ENCODE results near the gene PLAC8.
"Not testable (repeated sequence)": the region's sequence is repeated elsewhere in the genome, so short reads cannot be mapped to it uniquely, and the experiment has no call there.

Gene PLAC8

DNA sequence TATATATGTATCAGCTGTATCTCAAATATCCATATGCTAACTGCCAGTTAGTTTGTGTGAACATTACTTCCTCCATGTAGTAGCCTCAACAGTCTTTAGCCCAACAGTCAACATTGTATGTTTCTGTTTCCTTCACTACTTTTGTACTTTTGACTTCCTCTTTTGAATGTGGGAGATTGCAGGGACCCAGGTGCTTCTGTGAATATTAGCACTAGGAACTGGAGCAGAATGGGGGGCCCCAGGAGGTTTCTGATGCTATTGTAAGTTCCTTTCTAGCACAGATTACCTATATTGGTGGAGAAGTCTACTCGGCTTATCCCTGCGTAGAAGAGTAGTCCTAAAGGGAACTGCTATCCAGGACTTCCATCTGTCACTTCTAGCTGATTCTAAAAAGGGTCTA lies 2.3 kb downstream of the PLAC8 start:
- DNase-seq (ENCODE audit: low spot score): no peak

DNA sequence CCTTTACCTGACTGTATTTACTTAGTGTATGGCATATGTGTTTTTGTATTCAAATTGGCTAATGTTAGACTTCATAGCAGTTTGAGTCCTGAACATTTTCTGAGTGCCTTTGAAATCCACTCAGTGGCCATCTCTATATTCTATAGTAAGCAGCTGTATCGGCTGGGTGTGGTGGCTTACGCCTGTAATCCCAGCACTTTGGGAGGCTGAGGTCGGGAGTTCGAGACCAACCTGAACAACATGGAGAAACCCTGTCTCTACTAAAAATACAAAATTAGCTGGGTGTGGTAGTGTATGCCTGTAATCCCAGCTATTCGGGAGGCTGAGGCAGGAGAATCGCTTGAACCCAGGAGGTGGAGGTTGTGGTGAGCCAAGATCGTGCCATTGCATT lies 2.8 kb downstream of the PLAC8 start:
- not testable (repeated sequence) for DNase-seq (ENCODE audit: low spot score)

DNA sequence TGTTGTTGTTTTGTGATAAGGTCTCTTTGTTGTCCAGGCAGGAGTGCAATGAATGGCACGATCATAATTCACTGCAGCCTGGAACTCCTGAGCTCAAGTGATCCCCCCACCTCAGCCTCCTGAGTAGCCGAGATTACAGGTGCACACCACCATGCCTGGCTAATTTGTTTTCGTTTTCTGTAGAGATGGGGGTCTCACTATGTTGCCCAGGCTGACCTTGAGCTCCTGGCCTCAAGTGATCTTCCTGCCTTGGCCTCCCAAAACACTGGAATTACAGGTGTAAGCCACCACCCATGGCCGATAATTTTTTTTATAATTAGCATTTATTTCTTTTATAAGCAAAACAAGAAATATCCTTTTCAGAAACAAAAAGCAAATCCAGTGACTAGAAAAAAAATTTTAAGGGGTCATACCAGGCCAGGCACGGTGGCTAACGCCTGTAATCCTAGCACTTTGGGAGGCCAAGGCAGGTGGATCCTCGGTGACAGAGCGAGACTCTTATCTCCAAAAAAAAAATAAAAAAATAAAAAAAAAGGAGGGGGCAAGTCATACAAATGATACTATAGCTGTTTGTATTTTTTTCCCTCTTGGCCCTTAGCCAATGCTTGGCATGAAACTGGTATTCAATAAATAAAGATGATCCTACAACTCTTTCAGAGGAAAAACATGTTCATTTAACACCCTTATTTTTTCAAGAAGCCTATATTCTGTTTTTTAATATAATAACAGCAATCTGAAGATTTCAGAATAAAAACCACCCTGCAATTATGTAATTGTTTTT lies 3.4 kb downstream of the PLAC8 start:
- no peak for DNase-seq (ENCODE audit: low spot score)

DNA sequence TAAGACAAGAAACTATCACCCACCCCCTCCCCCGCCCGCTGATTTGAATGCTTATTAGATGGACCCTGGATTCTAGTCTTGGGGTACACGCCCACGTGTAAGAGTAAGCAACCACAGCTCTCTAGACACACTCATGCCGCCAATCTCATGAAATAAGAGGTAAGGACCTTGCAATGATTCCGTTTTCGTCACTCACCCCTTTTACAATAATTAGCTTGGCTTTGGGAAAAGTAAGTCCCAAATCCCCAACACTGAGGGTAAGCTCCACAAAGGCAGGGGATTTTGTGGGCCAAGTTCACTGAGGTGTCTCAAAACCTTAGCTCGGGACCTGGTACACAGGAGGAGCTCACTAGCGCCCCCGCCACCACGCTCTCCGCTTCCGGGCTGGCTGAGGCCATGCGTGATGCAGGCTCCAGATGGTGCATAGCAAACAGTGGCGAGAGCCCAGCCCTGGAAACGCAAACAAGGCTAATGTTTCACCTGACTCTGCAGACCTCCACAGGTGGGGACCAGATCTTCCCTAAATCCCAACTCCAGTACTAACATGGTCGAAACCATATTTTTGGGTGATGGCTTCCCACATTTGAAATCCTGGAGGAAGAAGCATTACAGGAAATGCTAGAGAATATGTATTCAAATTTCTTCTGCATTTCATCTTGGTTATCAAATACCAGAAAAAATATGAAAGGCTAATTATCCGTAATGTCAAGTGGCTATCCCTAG lies 4.1 kb downstream of the PLAC8 start:
- DNase-seq (ENCODE audit: low spot score): peak; percentile 86

DNA sequence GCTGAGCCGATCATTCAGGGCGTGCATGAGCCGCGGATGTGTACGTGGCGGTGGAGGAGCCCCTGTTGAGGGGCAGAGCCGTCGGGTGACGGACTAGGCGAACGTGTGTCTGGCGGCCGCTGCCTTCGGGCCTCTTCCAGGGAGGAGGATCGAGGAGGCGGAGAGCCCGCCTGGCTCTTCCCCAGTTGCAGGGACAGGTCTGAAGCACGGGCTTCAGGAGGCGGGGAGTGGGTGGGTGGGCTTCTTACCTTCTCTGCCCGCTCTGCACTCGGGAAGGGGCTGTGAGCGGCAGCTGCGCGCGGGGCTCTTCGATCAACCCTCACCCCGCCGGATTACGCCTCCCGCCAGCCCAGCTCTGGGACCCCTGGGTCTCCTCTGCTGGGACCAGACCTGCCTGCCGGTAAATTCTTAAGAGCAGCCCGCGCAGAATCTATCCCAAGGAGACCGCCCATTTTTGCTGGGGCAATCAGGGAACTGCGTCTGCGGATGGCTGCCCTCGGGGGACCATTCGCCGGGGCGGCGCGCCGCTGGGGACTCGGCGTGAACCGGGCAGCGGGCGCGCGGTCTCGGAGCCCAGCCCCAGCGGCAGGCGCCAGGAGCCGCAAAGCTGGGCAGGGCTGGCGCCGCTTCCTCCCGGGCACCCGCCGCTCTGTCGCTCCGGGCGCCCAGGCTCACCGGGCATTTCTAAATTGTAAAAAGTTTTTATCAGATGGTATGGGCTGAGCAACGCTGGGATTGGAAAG lies 4.9 kb downstream of the PLAC8 start:
- DNase-seq (ENCODE audit: low spot score): peak; percentile 76

DNA sequence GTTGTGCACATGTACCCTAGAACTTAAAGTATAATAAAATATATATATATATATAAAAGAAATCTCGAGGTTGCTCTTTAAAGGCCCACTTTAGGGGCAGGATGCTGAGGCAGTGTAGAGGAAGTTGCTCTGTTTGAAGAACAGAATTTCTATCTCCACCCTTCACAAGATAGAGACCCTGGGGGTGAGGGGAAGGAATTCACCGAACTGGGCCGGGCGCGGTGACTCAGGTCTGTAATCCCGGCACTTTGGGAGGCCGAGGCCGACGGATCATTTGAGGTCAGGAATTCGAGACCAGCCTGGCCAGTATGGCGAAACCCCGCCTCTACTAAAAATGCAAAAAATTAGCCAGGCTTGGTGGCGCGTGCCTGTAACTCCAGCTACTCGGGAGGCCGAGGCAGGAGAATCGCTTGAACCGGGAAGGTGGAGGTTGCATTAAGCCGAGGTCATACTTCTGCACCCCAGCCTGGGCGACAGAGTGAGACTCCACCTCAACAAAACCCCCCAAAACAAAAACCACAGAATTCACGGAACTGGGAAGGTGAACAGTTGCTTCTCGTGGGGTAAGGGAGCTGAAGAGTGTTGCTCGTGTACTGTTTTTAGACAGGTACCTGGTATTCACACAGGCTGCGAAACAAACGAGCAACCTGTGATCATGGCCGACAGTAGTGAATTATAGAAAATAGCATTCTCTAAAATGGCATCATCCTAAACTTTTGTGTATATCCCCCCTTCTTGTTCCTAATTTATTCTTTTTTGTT lies 6.2 kb downstream of the PLAC8 start:
- DNase-seq (ENCODE audit: low spot score): no peak

DNA sequence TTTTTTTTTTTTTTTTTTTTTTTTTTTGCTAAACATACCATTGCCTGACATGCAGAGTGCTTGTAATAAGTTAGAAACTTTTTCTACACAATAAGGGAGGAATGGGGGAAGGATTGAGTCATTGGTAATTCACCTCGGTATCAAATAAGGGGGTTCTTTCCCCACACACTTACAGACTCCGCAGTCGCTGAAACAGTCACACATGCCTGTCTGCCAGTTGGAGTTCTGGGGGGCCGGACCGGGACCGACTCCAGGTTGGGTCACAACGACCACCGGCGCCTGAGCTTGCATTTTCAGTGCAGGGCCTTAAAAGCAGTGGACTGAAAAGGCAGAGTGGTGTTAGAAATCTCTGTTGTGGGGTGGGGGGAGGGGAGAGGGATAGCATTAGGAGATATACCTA lies 6.9 kb downstream of the PLAC8 start:
- no peak for DNase-seq (ENCODE audit: low spot score)

DNA sequence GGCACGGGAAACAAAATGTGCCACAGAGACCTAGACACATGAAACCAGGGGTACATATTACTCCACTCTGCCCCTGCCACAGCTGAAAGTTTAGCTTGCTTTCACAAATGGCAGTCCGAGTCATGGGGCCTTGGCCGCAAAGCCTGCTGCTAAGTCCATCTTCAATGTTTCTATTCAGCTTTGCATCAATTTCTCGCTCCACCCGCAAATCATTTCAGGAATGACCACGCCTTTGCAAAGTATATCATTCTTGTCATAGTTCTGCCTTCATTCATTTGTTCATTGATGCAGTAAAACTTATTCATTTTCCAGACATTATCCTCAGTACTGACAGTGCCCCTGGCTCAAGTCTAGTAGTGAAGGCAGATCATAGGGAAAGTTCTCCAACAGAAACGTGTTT lies 9.5 kb downstream of the PLAC8 start:
- no peak for DNase-seq (ENCODE audit: low spot score)

DNA sequence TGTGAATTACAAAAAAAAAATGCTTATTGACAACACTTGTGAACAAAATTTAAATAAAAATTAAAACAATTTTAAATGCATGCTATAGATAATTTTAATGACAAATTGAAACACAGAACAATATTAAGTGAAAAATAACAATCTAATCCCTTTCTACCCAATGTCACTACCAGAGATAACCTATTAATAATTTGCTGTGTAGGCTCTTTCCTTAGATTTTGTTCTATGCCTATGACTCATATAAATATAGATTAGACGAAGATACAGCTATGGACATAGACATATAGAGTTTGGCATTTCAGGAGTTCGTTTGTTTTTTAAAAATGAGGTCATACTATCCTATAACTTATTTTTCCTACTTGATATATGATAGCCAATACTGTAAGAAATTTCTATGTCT lies 18.1 kb downstream of the PLAC8 start:
- DNase-seq (ENCODE audit: low spot score): no peak

DNA sequence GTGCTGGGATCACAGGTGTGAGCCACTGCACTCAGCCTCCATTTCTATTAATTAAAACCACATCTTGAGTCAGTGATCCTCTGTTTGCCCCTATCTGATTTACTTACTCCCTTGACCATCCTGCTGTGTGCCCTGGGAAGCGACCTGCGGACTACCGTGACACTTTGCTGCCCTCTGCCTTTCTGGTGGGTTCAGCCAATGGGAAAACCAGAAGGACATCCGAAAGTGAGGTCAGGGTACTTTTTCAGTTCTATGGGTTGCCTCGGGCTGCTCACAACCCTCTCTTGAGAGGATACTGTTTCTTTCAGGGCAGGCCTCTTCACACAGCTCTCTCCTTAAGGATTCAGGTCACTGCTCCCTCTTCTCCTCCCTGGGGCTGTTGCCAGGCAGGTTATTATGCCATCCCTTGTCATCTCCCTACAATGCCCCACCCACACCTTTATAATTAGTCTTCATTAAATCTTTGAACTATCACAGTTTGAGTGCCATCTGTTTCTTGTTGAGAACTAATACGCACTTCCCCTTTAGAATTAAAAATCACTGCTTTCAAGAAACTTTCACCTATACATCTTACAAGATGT lies 21.4 kb downstream of the PLAC8 start:
- no peak for DNase-seq (ENCODE audit: low spot score)

DNA sequence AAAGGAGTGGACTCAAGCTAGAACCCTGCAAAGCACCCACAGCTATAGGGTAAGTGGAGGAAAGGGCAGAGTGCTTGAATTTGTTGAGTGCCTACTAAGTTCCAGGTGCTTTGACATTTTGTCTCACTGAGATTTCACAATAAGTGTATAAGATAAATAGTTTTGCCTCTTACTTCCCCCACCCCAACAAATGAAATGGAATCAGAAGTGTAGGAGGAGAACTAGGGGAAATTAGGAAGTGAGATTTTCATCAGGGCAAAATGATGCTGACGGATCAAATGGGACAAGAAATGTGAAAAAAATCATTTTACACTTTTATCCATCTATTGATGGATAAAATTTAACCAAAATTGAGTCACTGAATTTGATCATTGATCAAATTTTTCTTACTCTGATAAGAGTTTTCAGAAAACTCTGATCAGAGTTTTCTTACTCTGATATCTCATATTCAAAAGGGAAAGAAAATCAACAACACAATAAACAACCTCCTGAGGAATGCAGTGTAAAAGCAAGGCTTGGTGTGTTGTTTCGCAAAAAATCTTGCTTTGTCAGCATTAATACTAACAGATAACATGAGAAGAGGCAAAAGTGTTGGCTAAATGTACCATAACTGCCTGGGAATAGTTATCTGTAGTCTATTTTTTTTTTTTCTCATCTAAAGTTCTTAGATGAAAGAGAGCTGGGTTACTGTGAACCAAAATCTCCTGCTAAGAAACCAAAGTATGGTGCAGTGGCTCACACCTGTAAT lies 24.9 kb downstream of the PLAC8 start:
- no peak for DNase-seq (ENCODE audit: low spot score)

DNA sequence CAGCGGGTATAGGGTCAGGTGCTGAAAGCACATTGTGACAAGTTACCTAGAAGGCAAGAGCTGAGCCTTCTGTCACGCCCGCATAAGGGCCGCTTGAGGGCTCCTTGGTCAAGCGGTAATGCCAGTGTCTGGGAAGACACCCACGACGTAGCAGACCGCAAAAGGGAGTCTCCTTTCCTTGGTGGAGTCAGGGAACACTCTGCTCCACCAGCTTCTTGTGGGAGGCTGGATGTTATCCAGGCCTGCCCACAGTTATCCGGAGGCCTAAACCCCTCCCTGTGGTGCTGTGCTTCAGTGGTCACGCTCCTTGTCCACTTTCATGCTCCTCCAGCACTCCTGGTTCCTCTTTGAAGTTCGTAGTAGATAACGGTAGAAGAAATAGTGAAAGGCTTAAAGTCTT lies 29.6 kb downstream of the PLAC8 start:
- not testable (repeated sequence) for DNase-seq (ENCODE audit: low spot score)

DNA sequence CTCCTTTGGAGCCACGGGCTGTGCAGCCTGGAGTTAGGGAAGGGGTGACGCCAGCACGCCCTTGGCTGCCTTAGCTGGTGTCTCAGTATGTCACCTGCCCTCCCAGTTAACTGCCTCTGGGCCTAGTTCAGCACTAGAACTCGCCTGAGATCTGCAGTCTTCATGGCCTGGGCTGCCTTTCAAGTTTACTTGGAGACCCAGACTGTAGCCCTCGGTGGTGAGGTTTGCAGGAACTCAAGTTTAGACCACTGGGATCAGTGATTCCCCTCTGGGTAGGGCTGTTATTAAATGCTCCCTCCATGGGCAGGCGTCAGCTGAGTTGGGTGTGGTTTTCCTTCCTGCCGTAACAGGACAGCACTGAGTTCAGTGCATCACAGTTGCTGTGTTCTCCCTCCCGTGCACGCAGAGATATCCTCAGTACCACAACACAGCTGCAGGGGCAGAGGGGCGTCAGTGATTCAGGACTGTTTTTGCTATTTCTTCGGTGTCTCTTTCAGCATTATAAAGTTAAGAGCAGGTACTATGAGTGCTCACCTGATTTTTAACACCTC lies 30.5 kb downstream of the PLAC8 start:
- DNase-seq (ENCODE audit: low spot score): no peak

DNA sequence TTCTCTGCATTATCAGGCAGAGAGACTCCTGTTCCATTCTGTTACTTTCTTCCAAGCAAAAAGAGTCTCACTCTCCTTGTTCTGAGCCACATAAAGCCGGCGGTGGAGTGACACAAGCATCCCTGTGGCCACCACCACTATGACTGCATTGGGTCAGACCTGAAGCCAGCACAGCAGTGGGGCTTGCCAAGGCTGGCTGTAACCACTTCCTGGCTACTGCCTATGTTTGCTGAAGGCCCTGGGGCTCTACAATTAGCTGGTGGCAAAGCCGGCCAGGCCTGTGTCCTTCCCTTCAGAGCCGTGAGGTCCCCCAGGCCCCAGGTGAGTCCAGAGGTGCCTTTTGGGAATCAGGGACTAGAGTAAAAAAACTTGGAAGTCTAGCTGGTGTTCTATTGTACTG lies 31.8 kb downstream of the PLAC8 start:
- no peak for DNase-seq (ENCODE audit: low spot score)

DNA sequence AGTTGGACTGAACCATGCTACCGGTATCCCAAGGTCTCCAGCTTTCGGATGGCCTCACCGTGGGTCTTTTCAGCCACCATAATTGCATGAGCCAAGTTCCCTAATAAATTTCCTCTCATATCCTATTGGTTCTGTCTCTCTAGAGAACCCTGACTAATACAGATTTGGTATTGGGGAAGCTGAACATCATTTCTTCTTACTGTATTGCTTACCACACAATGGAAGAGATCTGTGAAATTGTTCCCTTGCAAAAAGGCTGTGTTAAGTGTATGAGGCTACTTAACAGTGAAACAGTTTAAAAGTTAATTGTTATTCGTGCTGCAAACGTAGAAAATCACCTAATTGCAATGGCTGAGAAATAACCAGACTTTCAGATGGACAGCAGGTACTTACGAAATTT lies 34.0 kb downstream of the PLAC8 start:
- no peak for DNase-seq (ENCODE audit: low spot score)

DNA sequence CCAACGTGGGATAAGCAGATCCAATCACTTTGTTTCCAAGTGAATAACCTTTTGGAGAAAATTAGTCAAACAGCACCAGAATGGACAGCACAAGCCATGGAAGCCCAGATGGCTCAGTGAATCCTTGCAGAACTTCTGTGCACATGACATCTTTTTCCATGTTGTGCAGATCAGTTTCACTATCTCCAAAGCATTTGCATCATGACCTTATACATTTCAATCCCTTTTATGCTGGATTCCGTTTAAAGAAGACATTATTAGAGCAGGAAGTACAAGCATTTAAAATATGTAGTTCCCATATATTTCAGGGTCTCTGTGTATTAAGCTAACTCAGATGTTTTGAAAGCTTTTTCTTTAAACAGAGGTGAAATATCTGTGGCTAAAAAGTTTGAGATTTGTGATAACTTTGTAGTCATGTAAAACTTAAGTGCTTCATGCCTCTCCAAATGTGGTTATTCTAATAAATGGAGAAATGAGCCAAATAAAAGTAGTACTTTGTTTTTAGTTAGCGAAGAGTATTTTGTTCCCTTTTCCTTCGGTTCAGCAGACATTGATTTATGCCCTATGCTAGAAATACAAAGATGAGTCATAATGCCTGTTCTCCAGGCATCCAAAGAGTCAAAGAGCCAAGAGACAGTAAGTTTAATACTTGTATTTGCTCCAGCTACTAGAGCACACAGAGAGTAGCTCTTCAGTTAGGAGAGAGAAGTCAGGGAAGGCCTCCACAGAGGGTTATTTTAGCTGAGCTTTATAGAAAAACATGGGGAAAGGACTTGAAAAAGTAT lies 39.0 kb downstream of the PLAC8 start:
- DNase-seq (ENCODE audit: low spot score): peak; percentile 77

DNA sequence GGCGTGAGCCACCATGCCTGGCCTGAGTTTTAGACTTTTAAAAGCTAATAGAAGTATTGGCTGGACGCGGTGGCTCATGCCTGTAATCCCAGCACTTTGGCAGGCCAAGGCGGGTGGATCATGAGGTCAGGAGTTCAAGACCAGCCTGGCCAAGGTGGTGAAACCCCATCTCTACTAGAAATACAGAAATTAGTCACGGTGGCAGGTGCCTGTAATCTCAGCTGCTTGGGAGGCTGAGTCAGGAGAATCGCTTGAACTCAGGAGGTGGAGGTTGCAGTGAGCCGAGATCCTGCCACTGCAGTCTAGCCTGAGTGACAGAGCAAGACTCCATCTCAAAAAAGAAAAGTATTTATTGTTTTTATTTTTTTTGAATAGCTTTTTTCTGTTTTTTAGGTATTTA lies 39.7 kb downstream of the PLAC8 start:
- not testable (repeated sequence) for DNase-seq (ENCODE audit: low spot score)

DNA sequence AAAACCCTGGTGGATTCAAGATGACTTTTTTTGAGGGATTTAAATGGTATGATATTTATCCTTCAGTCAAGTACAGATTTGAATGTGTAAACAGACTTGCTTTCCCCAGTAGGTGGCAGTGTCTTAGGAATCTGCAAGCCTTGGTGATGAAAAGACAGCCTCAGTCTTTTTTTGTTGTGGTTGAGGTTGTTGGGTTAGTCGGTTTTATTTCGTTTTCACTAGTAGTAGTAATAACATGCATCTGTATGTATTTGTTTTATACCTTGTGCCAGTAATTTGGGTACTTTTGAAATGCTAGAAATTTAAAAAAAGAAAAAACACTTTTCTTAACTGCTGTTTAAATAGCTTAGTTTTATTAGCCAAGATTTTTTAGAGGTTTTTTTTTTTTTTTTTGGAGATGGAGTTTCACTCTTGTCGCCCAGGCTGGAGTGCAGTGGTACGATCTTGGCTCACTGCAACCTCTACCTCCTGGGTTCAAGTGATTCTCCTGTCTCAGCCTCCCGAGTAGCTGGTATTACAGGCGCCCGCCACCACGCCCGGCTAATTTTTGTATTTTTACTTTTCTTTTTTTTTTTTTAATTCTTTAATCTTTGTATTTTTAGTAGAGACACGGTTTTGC lies 40.3 kb downstream of the PLAC8 start:
- peak; percentile 80 for DNase-seq (ENCODE audit: low spot score)

DNA sequence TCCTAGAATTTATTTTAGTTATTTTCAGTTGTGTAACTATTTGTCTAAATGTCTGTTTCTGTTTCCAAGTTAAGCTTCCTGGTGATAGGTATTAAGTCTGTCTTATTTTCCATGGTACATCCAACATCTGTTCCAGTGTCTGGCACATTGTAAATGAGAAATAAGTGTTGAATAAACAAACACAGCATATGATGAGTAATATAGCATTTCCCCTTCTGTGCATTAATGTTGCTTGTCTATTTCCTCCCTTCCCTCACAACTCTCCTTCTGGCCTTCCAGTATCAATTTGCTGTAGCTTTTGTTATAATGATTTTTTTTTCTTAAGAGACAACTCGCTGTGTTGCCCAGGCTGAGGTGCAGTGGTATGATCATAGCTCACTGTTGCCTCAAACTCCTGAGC lies 43.4 kb downstream of the PLAC8 start:
- no peak for DNase-seq (ENCODE audit: low spot score)

Measured in GM03348 (cell line).